GM12891 (cell line): ENCODE data around the gene FYB1.

Experiments used
- POLR2A ChIP-seq: IDR thresholded peaks from 2 replicates; pipeline ENCODE4 v1.6.1; 2011; ENCODE audit warnings: low read depth, low read length, control low read depth
- POLR2AphosphoS5 ChIP-seq: IDR thresholded peaks from 2 replicates; pipeline ENCODE4 v1.6.1; 2011; ENCODE audit warnings: low read depth, low read length, control low read depth
- TAF1 ChIP-seq: IDR thresholded peaks from 2 replicates; pipeline ENCODE4 v1.6.1; 2011; ENCODE audit warnings: low read depth, low read length, control low read depth

DNA sequence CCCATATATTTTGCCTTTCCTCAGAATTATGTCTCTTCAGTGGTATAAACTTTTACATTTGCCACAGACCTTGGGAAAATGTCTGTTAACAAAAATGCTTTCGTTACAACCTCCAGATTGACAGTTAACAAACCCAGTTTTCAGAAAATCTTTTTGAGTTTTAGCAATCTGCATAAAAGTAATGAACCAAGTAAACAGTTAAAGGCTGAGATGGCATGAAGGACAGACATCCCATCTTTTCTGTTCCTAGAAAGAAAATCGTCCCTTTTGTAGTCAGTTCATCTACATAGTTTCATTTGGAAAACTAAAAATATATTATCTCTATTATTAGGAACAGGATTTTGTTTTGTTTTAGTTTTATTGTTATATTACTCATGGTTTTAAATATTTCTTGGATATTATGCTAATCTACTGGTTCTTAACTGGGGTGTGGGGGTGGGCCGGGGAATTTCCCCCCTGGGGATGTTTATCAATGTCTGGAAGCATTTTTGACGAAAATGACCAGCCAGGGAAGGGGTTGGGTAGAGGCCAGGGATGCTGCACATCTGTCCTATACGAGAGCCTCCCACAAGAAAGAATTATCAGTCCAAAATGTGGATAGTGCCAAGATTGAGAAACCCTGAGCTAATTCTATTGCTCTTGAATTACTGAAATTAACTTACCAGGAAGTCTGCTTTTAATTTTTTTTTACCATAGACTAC lies 11.9 kb downstream of the FYB1 start:
- TF ChIP-seq POLR2AphosphoS5 = no peak
- TF ChIP-seq POLR2A = no peak
- TF ChIP-seq TAF1 = no peak
